Endometrial microvascular endothelial cells (primary cell): ENCODE results near the gene TAOK1. TPM values are rescaled to one million over a fixed set of nuclear protein-coding genes. Genes with fewer than 3 reads are reported as not detected.
"Not testable (repeated sequence)": the region's sequence is repeated elsewhere in the genome, so short reads cannot be mapped to it uniquely, and the experiment has no call there.

Experiments
- in situ Hi-C: cut with HindIII; loops from 2 replicates; pipeline ENCODE4 v1.10.0; 2017; ENCODE audit warnings: low sequenced_read_pairs, low pct_unique_long_range_greater_than_20kb; ENCODE audit errors: inconsistent ontology term
- total RNA-seq: library from RNA; depleted of rRNA; stranded (reverse); fragments of >200 nt; gene quantifications from one replicate; pipeline ENCODE4 v1.2.3, GENCODE V29; 2015; ENCODE audit errors: inconsistent ontology term

The TAOK1 gene
- 33.7 TPM for total RNA-seq

DNA sequence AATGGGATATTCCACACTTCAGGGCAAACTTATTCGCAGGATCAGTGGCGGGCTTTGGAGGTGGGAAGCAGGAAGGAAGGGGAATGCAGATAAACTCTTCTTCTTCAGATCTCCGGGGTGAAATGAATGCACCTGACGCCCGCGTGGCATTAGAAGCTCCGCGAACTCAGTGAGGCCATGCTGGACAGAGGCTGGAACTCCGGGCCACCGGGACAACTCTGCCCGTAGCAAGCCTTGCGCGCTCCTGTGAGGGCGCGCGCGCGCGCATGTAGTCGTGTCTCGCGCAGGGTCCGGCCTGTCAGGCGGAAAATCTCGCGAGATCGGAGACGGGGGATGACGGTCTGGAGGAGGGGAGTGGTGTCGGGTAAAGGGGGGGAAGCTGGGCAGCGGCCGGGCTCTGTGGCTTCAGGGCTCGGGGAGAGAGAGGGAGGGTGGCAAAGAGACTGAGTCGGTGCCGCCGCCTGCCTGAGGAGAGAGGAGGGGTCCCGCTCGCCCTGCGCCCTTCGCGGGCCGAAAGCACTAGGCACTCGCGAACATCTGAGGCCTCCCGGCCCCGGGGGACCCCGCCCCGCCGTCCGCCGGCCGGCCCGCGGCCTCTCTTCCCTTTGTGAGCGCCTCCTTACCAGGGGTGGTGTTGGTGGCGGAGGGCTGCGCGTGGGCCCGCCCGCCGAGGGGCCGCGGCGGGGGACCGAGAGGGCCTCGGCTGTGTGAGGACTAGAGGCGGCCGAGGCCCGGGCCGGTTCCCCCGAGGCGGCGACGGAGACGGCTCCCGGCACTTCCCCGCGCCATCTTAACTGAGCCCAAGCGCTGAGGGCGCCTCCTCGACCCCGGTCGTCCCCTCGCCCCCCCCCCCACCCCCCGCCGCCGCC, at the start of gene TAOK1:
Gene TAOK1, plus strand, starts transcription at position 382 of the 869 bp plus-strand sequence. CDS start 61,186 bp downstream, outside the sequence.
- in situ Hi-C loops = no loop called here

- in situ Hi-C loops = no loop called here
Observed at GRCh38 chr17:29341726-29342125, 48.4 kb upstream of the TAOK1 start.

DNA sequence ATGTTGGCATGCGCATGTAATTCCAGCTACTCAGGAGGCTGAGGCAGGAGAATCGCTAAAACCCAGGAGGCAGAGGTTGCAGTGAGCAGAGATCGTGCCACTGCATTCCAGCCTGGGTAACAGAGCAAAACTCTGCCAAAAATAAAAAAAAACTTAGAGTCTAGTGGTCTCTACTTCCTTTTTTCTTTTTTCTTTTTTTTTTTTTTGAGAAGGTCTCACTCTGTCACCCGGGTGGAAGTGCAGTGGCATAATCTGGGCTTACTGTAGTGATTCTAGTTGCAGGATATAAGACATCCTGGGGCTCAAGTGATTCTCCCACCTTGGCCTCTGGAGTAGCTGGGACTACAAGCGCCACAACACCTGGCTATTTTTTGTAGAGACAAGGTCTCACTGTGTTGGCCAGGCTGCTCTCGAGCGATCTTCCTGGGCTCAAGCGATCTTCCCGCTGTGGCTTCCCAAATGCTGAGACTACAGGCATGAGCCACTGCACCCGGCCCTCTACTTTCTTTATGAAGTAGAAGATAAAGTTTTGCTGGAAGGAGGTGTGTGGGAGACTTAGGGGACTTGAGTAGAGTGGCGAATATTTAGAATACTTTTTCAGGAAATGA, 47.9 kb upstream of the TAOK1 start:
- in situ Hi-C loops = no loop called here

GRCh38 chr17:29344201-29344856, 45.8 kb upstream of the TAOK1 start:
- in situ Hi-C loops = no loop called here

GRCh38 chr17:29345066-29345465, 45.1 kb upstream of the TAOK1 start:
- in situ Hi-C loops = no loop called here

DNA sequence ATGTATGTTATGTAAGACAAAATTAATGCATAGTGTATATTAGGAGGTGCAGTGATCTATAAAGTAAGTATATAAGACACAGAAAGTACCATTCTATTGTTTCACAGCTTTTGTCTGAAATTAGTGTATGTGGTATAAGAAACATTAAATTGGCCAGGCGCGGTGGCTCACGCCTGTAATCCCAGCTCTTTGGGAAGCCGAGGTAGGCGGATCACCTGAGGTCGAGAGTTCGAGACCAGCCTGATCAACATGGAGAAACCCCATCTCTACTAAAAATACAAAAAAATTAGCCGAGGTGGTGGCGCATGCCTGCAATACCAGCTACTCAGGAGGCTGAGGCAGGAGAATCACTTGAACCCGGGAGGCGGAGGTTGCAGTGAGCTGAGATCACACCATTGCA, 44.7 kb upstream of the TAOK1 start:
- in situ Hi-C loops = not testable (repeated sequence)

DNA sequence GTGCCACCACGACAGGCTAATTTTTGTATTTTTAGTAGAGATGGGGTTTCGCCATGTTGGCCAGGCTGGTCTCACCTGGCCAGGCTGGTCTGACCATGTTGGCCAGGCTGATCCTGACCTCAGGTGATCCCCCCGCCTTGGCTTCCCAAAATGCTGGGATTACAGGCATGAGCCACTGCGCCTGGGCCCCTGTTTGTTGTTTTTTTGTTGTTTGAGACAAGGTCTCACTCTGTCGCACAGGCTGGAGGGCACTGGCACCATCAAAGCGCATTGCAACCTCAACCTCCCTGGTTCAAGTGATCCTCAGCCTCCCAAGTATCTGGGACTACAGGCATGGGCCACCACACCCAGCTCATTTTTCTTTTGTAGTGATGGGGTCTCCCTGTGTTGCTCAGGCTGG, 43.7 kb upstream of the TAOK1 start:
- in situ Hi-C loops = no loop called here

- in situ Hi-C loops = no loop called here
Observed at GRCh38 chr17:29347831-29348629, 42.1 kb upstream of the TAOK1 start.

DNA sequence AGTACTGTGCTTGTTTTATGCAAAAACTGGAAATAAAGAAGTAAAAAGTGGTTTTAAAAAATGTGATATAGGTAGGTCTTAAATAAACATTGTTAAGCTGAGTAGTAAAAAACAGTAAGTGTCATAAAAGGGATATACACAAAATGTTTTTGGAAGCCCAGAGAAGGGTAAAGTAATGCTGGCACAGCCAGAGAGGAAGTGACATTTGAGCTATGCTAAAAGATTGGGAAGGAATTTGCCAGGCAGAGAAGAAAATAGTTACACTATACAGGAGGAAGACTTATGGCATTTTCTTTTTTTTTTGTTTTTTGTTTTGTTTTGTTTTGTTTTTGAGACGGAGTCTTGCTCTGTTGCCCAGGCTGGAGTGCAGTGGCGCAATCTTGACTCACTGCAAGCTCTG, 40.8 kb upstream of the TAOK1 start:
- in situ Hi-C loops = no loop called here

DNA sequence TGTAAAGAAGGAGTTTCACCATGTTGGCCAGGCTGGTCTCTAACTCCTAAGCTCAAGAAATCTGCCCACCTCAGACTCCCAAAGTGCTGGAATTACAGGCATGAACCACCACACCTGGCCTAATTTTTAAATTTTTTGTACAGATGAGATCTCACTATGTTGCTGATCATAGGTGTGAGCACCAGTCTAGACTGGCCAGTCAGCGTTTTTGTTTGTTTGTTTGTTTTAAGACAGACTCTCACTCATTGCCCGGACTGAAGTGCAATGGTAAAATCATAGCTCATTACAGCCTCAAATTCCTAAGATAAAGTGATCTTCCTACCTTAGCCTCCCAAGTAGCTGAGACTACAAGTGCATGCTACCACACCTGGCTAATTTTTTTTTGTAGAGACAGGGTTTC, 38.0 kb upstream of the TAOK1 start:
- in situ Hi-C loops = no loop called here

- in situ Hi-C loops = no loop called here
Observed at GRCh38 chr17:29357232-29357631, 32.9 kb upstream of the TAOK1 start.

DNA sequence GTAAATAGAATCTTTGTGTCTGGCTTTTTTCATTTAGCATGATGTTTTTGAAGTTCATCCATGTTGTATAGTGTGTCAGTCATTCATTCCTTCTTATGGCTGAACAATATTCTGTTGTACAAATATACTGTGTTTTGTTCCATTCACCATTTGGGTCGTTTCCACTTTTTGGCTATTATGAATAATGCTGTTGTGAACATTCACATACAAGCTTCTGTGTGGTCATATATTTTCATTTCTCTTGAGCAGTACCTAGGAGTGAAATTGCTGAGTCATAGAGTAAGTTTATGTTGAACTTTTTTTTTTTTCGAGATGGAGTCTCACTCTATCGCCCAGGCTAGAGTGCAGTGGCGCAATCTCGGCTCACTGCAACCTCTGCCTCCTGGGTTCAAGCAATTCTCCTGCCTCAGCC, 32.3 kb upstream of the TAOK1 start:
- in situ Hi-C loops = no loop called here

DNA sequence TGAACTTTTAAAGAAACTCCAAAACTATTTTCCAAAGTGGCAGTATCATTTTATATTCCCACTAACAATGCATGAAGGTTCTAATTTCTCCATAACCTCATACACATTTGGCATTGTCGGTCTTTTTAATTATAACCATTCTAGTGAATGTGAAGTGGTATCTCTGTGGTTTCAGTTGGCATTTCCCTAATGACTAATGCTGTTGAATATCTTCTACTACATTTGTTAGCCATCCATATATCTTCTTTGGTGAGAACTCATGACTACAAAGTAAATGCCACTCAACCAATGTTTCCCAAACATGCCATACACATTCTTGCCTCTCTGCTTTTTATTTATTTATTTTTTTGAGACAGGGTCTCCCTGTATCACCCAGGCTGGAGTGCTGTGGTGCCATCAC, 31.7 kb upstream of the TAOK1 start:
- in situ Hi-C loops = no loop called here

GRCh38 chr17:29359777-29360176, 30.4 kb upstream of the TAOK1 start:
- in situ Hi-C loops = no loop called here

- in situ Hi-C loops = no loop called here
Observed at GRCh38 chr17:29363716-29364115, 26.4 kb upstream of the TAOK1 start.

- in situ Hi-C loops = no loop called here
Observed at GRCh38 chr17:29364691-29365090, 25.5 kb upstream of the TAOK1 start.

- in situ Hi-C loops = no loop called here
Observed at GRCh38 chr17:29368161-29368560, 22.0 kb upstream of the TAOK1 start.

DNA sequence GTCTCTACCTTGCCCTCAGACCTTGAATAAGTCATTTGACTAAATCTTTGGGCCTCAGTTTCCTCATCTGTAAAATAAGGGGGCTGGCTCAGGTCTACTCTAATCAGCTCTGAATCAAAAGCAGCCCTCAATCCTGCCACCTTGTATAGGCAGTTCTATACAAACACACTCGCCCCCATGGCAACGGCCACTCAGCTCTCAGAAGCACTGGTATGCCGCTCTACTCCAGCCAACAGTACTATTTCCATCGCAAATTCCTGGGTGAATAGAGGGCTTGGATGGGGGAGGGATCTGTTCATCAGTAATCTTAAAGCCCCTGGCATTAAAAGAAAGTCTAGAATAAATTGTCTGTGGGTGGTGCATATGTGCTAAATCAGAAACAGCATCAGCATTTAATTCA, 21.2 kb upstream of the TAOK1 start:
- in situ Hi-C loops = no loop called here
